ENCODE measurements around the gene FILIP1. TPM values are rescaled to one million over a fixed set of nuclear protein-coding genes. Genes with fewer than 3 reads are reported as not detected.
"Not testable (repeated sequence)": the region's sequence is repeated elsewhere in the genome, so short reads cannot be mapped to it uniquely, and the experiment has no call there.

Gene FILIP1
- total RNA-seq, 1 donor from 2014 or later = not detected

DNA sequence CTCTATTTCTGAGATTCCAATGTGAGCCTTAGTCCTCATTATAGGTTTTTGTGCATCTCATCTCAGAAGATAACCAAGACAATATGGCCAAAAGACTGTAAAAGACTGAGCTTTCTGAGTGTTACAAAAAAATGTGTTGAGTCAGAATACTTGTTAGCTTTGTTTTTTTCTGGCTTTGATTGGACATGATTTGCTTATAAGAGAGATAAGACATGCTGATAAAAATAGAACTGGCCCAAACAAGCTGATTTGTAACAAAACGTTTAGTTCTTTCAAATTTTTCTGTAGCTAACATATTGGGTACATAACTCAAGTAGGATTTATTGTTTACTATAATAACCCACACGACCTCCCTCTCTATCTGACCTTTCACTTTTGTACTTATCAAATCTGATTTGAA lies 32.9 kb downstream of the FILIP1 start:
- Mint-ChIP-seq H3K27ac (no peak overlapping the region), H3K4me1 (no peaks in the 10 kb centered on the region), H3K4me3 (no peak overlapping the region), H3K27me3 (peaks cover 5% of the 10 kb centered on the region), H3K36me3 (ENCODE audit: low read depth) (no peaks in the 10 kb centered on the region), H3K9me3 (no peaks in the 10 kb centered on the region)
- no peak for DNase-seq
- intact Hi-C loops (cut with micrococcal nuclease) = no loop called here

GRCh38 chr6:75458895-75459294 lies 34.7 kb downstream of the FILIP1 start:
- no peak for DNase-seq
- H3K27ac Mint-ChIP-seq = no peak overlapping the region
- no peaks in the 10 kb centered on the region for H3K36me3 Mint-ChIP-seq (ENCODE audit: low read depth)
- intact Hi-C loops (cut with micrococcal nuclease) = no loop called here
- no peak overlapping the region for H3K4me3 Mint-ChIP-seq
- H3K4me1 Mint-ChIP-seq = no peaks in the 10 kb centered on the region
- peaks cover 2% of the 10 kb centered on the region for H3K27me3 Mint-ChIP-seq
- no peaks in the 10 kb centered on the region for H3K9me3 Mint-ChIP-seq

DNA sequence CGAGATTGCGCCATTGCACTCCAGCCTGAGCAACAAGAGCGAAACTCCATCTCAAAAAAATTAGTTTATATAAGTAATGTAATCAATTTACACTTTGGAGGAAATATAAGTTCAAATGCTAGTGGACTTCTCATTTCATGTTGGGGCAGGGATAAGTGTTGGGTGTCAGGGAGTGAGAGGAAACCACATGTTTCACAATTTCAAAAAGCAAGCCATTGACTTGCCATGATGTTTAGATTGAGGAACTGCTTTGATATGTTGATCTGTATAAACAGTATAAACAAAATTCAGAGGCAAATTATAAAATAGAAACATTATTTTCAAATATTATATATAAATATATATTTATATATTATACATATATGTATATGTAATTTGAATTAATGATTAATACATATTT lies 42.7 kb downstream of the FILIP1 start:
- no peaks in the 10 kb centered on the region for H3K4me1 Mint-ChIP-seq
- no peak overlapping the region for H3K4me3 Mint-ChIP-seq
- no peak for DNase-seq
- peaks cover 10% of the 10 kb centered on the region for H3K27me3 Mint-ChIP-seq
- intact Hi-C loops (cut with micrococcal nuclease) = no loop called here
- H3K36me3 Mint-ChIP-seq (ENCODE audit: low read depth) = no peaks in the 10 kb centered on the region
- no peak overlapping the region for H3K27ac Mint-ChIP-seq
- peaks cover 4% of the 10 kb centered on the region for H3K9me3 Mint-ChIP-seq

- H3K4me1 Mint-ChIP-seq = no peaks in the 10 kb centered on the region
- DNase-seq = no peak
- intact Hi-C loops (cut with micrococcal nuclease) = no loop called here
- no peak overlapping the region for H3K27ac Mint-ChIP-seq
- no peaks in the 10 kb centered on the region for H3K36me3 Mint-ChIP-seq (ENCODE audit: low read depth)
- no peak overlapping the region for H3K4me3 Mint-ChIP-seq
- H3K9me3 Mint-ChIP-seq = peaks cover 4% of the 10 kb centered on the region
- H3K27me3 Mint-ChIP-seq = peaks cover 13% of the 10 kb centered on the region
Observed at GRCh38 chr6:75449630-75450206, 43.9 kb downstream of the FILIP1 start.

GRCh38 chr6:75446241-75446880 lies 47.2 kb downstream of the FILIP1 start:
- Mint-ChIP-seq H3K27ac (no peak overlapping the region), H3K9me3 (no peaks in the 10 kb centered on the region), H3K27me3 (peaks cover 10% of the 10 kb centered on the region), H3K36me3 (ENCODE audit: low read depth) (no peaks in the 10 kb centered on the region), H3K4me3 (no peak overlapping the region), H3K4me1 (no peaks in the 10 kb centered on the region)
- intact Hi-C loops (cut with micrococcal nuclease) = no loop called here
- no peak for DNase-seq

- no peak for DNase-seq
- H3K27me3 Mint-ChIP-seq = peaks cover 10% of the 10 kb centered on the region
- no peaks in the 10 kb centered on the region for H3K4me1 Mint-ChIP-seq
- intact Hi-C loops (cut with micrococcal nuclease) = no loop called here
- no peaks in the 10 kb centered on the region for H3K9me3 Mint-ChIP-seq
- H3K4me3 Mint-ChIP-seq = no peak overlapping the region
- no peaks in the 10 kb centered on the region for H3K36me3 Mint-ChIP-seq (ENCODE audit: low read depth)
- no peak overlapping the region for H3K27ac Mint-ChIP-seq
Observed at GRCh38 chr6:75445738-75446137, 47.9 kb downstream of the FILIP1 start.

DNA sequence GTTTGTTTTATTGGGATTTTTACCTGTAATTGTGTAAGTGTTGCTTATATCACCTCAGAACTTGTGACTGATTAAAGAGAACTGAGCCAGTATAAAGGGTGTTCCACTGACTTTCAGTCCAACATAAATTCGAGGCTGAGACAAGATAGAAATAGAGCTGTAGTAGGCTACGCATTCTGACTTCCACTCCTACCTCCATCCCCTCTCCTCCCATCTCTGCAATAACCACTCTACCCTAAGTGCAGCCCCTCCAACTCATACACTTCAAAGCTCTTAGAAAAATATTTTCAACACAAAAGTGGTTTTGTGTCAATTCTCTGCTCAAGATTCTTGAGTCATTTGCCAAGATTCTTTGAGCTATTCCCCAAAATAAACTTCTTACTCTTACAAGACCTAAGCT lies 48.7 kb downstream of the FILIP1 start:
- peaks cover 10% of the 10 kb centered on the region for H3K27me3 Mint-ChIP-seq
- DNase-seq = no peak
- no peaks in the 10 kb centered on the region for H3K36me3 Mint-ChIP-seq (ENCODE audit: low read depth)
- H3K9me3 Mint-ChIP-seq = no peaks in the 10 kb centered on the region
- intact Hi-C loops (cut with micrococcal nuclease) = no loop called here
- H3K4me1 Mint-ChIP-seq = no peaks in the 10 kb centered on the region
- H3K4me3 Mint-ChIP-seq = no peak overlapping the region
- no peak overlapping the region for H3K27ac Mint-ChIP-seq

GRCh38 chr6:75441883-75442282 lies 51.7 kb downstream of the FILIP1 start:
- intact Hi-C loops (cut with micrococcal nuclease); H3K36me3 Mint-ChIP-seq (ENCODE audit: low read depth); H3K9me3 Mint-ChIP-seq: not testable (repeated sequence)

GRCh38 chr6:75441479-75441878 lies 52.1 kb downstream of the FILIP1 start:
- H3K36me3 Mint-ChIP-seq (ENCODE audit: low read depth); intact Hi-C loops (cut with micrococcal nuclease); DNase-seq; H3K27me3 Mint-ChIP-seq; H3K9me3 Mint-ChIP-seq; H3K4me3 Mint-ChIP-seq; H3K4me1 Mint-ChIP-seq; H3K27ac Mint-ChIP-seq: not testable (repeated sequence)

More at GRCh38 chr6:75441883-75442282, 51.7 kb downstream of the FILIP1 start:
- not testable (repeated sequence) for H3K27ac Mint-ChIP-seq, H3K4me3 Mint-ChIP-seq, H3K27me3 Mint-ChIP-seq, H3K4me1 Mint-ChIP-seq, DNase-seq

DNA sequence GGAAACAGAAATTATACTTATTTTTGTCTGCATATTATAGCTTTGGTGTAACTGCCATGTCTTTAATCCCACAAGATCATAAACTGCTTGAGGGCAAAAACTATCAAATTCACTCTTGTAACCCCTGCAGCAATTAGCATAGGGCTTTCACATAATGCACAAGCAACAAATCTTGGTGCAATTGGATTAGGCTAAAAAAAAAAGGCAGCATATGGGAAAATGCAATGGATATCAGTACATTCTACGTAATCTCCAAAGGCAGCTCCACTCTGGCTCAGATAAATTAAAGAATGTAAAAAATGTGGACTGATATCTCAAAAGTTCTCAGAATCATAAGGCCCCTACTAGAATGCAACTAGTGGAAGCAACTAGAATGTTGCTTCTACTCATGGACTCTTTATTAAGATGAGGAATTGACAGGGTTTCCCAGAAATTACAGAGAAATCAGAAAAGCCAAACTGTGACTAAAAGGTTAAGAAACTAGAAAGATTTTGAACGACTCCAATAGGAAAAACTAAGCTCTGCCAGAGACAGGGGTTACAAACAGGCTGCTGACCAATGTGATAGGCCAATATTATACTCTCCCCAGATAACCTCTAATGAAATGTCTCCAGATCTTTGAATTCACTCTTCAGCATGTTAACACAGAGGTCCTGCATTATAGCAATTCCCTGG lies 55.0 kb downstream of the FILIP1 start:
- H3K4me3 Mint-ChIP-seq = no peak overlapping the region
- no peak overlapping the region for H3K27ac Mint-ChIP-seq

GRCh38 chr6:75438013-75438431 lies 55.6 kb downstream of the FILIP1 start:
- no peak overlapping the region for H3K27ac Mint-ChIP-seq
- H3K4me1 Mint-ChIP-seq = no peaks in the 10 kb centered on the region
- no peaks in the 10 kb centered on the region for H3K36me3 Mint-ChIP-seq (ENCODE audit: low read depth)
- H3K4me3 Mint-ChIP-seq = no peak overlapping the region
- H3K27me3 Mint-ChIP-seq = peaks cover 8% of the 10 kb centered on the region
- intact Hi-C loops (cut with micrococcal nuclease) = no loop called here
- no peaks in the 10 kb centered on the region for H3K9me3 Mint-ChIP-seq
- DNase-seq = no peak

More for the DNA sequence above, 55.0 kb downstream of the FILIP1 start:
- Mint-ChIP-seq H3K27me3 (peaks cover 8% of the 10 kb centered on the region), H3K4me1 (no peaks in the 10 kb centered on the region), H3K9me3 (no peaks in the 10 kb centered on the region), H3K36me3 (ENCODE audit: low read depth) (no peaks in the 10 kb centered on the region)
- intact Hi-C loops (cut with micrococcal nuclease) = no loop called here
- DNase-seq = no peak

DNA sequence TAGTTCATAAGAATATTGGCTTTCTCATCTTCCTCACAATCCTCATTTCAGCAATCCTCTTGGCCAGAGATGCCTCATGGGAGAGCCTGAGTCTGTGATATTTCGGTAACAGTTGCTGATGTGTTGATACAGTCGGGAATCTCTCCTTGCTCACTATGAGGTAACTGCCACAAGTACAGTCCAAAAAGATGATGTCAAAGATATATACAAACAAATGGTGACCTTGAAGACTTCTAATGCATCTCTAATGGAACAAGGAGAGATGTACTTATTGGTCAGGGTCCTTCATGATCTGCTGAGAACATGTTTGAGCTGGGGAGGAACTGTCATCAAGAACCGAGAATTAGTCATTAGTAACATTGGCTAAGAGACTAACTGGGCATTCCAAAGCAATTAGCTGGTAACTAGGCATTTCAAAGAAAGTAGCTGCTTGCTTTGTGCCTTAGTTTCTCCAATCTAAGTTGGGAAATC lies 56.1 kb downstream of the FILIP1 start:
- no peak for DNase-seq
- H3K36me3 Mint-ChIP-seq (ENCODE audit: low read depth) = no peaks in the 10 kb centered on the region
- H3K4me1 Mint-ChIP-seq = no peaks in the 10 kb centered on the region
- H3K4me3 Mint-ChIP-seq = no peak overlapping the region
- no peaks in the 10 kb centered on the region for H3K9me3 Mint-ChIP-seq
- intact Hi-C loops (cut with micrococcal nuclease) = no loop called here
- H3K27ac Mint-ChIP-seq = no peak overlapping the region
- H3K27me3 Mint-ChIP-seq = peaks cover 8% of the 10 kb centered on the region

DNA sequence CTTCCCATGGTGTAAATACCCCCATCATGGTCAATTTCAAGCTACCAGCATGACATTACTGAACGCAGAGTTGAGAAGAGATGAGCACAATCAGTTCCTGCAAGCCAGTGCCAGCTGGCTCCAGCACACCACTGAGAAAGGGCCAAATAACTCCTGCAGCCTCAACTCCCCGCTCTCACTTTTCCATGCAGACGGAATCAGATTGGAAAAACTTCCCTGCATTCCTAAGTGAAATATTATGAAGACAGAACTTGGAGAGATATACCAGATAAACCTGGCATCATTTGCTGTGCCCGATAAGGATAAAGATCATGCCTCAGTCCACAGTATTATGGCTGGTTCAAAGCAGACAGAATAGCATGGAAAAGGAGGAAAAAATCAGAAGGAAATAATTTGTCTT lies 56.7 kb downstream of the FILIP1 start:
- no peak overlapping the region for H3K4me3 Mint-ChIP-seq
- no peak for DNase-seq
- H3K36me3 Mint-ChIP-seq (ENCODE audit: low read depth) = no peaks in the 10 kb centered on the region
- H3K27me3 Mint-ChIP-seq = peaks cover 8% of the 10 kb centered on the region
- H3K4me1 Mint-ChIP-seq = no peaks in the 10 kb centered on the region
- intact Hi-C loops (cut with micrococcal nuclease) = no loop called here
- H3K9me3 Mint-ChIP-seq = no peaks in the 10 kb centered on the region
- no peak overlapping the region for H3K27ac Mint-ChIP-seq

DNA sequence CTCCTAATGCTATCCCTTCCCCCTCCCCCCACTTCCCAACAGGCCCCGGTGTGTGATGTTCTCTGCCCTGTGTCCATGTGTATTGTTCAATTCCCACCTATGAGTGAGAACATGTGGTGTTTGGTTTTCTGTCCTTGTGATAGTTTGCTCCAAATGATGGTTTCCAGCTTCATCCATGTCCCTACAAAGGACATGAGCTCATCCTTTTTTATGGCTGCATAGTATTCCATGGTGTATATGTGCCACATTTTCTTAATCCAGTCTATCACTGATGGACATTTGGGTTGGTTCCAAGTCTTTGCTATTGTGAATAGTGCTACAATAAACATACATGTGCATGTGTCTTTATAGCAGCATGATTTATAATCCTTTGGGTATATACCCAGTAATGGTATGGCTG lies 60.8 kb downstream of the FILIP1 start:
- DNase-seq; H3K36me3 Mint-ChIP-seq (ENCODE audit: low read depth); H3K27ac Mint-ChIP-seq; H3K4me3 Mint-ChIP-seq; H3K27me3 Mint-ChIP-seq; intact Hi-C loops (cut with micrococcal nuclease); H3K9me3 Mint-ChIP-seq; H3K4me1 Mint-ChIP-seq: not testable (repeated sequence)
